Measurements from ENCODE around the gene ZNF311.

ZNF311 gene

GRCh38 chr6:29005183-29005885 is at the start of gene ZNF311:
Gene ZNF311 (minus strand): TSS chr6:29005315. CDS start chr6:29003954, 1,361 bp downstream.
- no peak for FAIRE-seq

- no peak for FAIRE-seq
Observed at GRCh38 chr6:29051680-29052079, 46.6 kb upstream of the ZNF311 start.

- FAIRE-seq, result no peak
Observed at GRCh38 chr6:29045075-29045474, 40.0 kb upstream of the ZNF311 start, which contains the start of gene OR2W1. Gene OR2W1 (minus strand): TSS chr6:29045175. CDS start chr6:29045175, 0 bp downstream.

GRCh38 chr6:29035951-29036350 is 30.8 kb upstream of the ZNF311 start:
- no peak for FAIRE-seq

GRCh38 chr6:29028821-29029220 is 23.7 kb upstream of the ZNF311 start:
- no peak for FAIRE-seq

GRCh38 chr6:29025927-29026585 is 20.9 kb upstream of the ZNF311 start:
- FAIRE-seq, result no peak

- FAIRE-seq, result no peak
Observed at GRCh38 chr6:29021434-29021833, 16.3 kb upstream of the ZNF311 start.

GRCh38 chr6:29019629-29020028 is 14.5 kb upstream of the ZNF311 start:
- FAIRE-seq, result no peak

GRCh38 chr6:29017428-29017802 is 12.3 kb upstream of the ZNF311 start:
- FAIRE-seq, result no peak

- peak; percentile 22 for FAIRE-seq
Observed at GRCh38 chr6:29016559-29017427, 11.7 kb upstream of the ZNF311 start.

GRCh38 chr6:29014729-29015608 is 9.9 kb upstream of the ZNF311 start:
- no peak for FAIRE-seq

GRCh38 chr6:29011276-29011734 is 6.2 kb upstream of the ZNF311 start:
- FAIRE-seq, result no peak

- no peak for FAIRE-seq
Observed at GRCh38 chr6:29009358-29009757, 4.2 kb upstream of the ZNF311 start.

- FAIRE-seq, result no peak
Observed at GRCh38 chr6:29008089-29008488, 3.0 kb upstream of the ZNF311 start.

- FAIRE-seq, result no peak
Observed at GRCh38 chr6:28996844-28997510, 8.1 kb downstream of the ZNF311 start.

- no peak for FAIRE-seq
Observed at GRCh38 chr6:28995093-28995650, 9.9 kb downstream of the ZNF311 start.

- FAIRE-seq, result no peak
Observed at GRCh38 chr6:28988536-28989311, 16.4 kb downstream of the ZNF311 start.

GRCh38 chr6:28985462-28986164 is 19.5 kb downstream of the ZNF311 start:
- FAIRE-seq, result peak; percentile 74

- no peak for FAIRE-seq
Observed at GRCh38 chr6:28983838-28984237, 21.3 kb downstream of the ZNF311 start.
